Measurements from ENCODE around the gene PPP1R10. TPM values are rescaled to one million over a fixed set of nuclear protein-coding genes. Genes with fewer than 3 reads are reported as not detected.

PPP1R10 gene
- total RNA-seq, 1 experiment from 2014 or later: 123 TPM

DNA sequence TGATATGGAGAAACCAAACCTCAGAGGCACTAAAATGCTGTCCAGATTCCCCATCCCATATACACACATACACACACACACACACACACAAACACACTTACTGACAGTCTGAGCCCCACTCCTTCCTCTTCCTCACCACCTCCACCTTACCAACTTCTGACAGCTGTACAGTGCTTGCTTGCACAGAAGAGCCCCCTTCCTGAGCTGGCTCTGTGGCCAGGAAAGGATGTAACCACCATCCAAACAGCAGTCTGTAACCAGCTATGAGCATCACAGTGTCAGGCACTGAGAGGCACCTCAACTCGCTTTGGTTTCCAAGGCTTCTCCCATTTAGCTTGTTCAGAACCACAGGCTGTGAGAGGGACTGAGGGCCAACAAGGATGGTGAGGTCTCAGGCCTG lies 24.0 kb upstream of the PPP1R10 start:
- peaks cover 12 to 71% (median 57%) of the 10 kb centered on the region in 3 experiments; a peak in 6 of 7 replicates for H3K36me3 Mint-ChIP-seq (ENCODE audit: insufficient read depth in 1 of 3, low read depth in 3 of 3)
- no peaks in the 10 kb centered on the region for H3K9me3 ChIP-seq (ENCODE audit: control insufficient read depth, low read depth, low read length)
- no peak overlapping the region for H2BK5ac ChIP-seq (ENCODE audit: insufficient read length, low read length)
- H3K9me3 Mint-ChIP-seq: no peaks in the 10 kb centered on the region
- no CpG with 5 or more reads among the region's 1 CpG for WGBS (ENCODE audit: extremely low coverage, insufficient read length, low lambda C conversion rate)
- no peak overlapping the region for H3K4me3 Mint-ChIP-seq
- H3K27me3 Mint-ChIP-seq (ENCODE audit: low read depth): no peaks in the 10 kb centered on the region
- no peaks in the 10 kb centered on the region for H3K79me1 ChIP-seq (ENCODE audit: insufficient read depth, low read depth, low read length, poor library complexity, severe bottlenecking)
- H3K9ac ChIP-seq (ENCODE audit: extremely low read depth, insufficient read length, low read length): no peak overlapping the region
- no peak overlapping the region for H3K27ac ChIP-seq (ENCODE audit: insufficient read length, low read depth, low read length)
- H4K5ac ChIP-seq (ENCODE audit: insufficient read length, low read depth, low read length): no peak overlapping the region
- no peak overlapping the region for H3K23ac ChIP-seq (ENCODE audit: insufficient read length, low read depth, low read length)
- no peak overlapping the region for H2BK20ac ChIP-seq (ENCODE audit: low read depth, low read length, poor library complexity, severe bottlenecking)
- peak overlapping the region in 1 of 3 experiments; percentile 82; a peak in 3 of 7 replicates for H3K27ac Mint-ChIP-seq
- no peak overlapping the region for H2BK15ac ChIP-seq (ENCODE audit: low read depth, low read length)
- H4K20me1 ChIP-seq (ENCODE audit: control insufficient read depth, insufficient read depth, insufficient read length): no peaks in the 10 kb centered on the region
- no peak overlapping the region for H3K4ac ChIP-seq (ENCODE audit: low read depth, low read length)
- no peak overlapping the region for H3K14ac ChIP-seq (ENCODE audit: insufficient read depth, low read length)
- DNase-seq: no peak
- no peaks in the 10 kb centered on the region for H3K27me3 ChIP-seq (ENCODE audit: insufficient read depth, low read length)
- H3K4me2 ChIP-seq (ENCODE audit: insufficient read depth, insufficient read length, low read length): no peak overlapping the region
- no peak overlapping the region for H3K56ac ChIP-seq (ENCODE audit: insufficient read length, low read depth, low read length)
- no peaks in the 10 kb centered on the region for H3K23me2 ChIP-seq (ENCODE audit: insufficient read length, low read depth, low read length, poor library complexity, severe bottlenecking)
- H3T11ph ChIP-seq (ENCODE audit: low read length): no peak overlapping the region
- H3K4me1 ChIP-seq (ENCODE audit: insufficient read depth, low read length): no peaks in the 10 kb centered on the region
- no peak overlapping the region for H2AFZ ChIP-seq (ENCODE audit: low read length)
- H4K8ac ChIP-seq (replicated peaks; ENCODE audit: insufficient read length, low read depth, low read length): no peak overlapping the region
- TF ChIP-seq, protein P1, sequence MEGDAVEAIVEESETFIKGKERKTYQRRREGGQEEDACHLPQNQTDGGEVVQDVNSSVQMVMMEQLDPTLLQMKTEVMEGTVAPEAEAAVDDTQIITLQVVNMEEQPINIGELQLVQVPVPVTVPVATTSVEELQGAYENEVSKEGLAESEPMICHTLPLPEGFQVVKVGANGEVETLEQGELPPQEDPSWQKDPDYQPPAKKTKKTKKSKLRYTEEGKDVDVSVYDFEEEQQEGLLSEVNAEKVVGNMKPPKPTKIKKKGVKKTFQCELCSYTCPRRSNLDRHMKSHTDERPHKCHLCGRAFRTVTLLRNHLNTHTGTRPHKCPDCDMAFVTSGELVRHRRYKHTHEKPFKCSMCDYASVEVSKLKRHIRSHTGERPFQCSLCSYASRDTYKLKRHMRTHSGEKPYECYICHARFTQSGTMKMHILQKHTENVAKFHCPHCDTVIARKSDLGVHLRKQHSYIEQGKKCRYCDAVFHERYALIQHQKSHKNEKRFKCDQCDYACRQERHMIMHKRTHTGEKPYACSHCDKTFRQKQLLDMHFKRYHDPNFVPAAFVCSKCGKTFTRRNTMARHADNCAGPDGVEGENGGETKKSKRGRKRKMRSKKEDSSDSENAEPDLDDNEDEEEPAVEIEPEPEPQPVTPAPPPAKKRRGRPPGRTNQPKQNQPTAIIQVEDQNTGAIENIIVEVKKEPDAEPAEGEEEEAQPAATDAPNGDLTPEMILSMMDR (conservative IDR thresholded peaks at IDR 0.05): no peak
- H3K4me1 Mint-ChIP-seq: peaks cover 5% of the 10 kb centered on the region in 2 experiments
- no peak overlapping the region for H3K18ac ChIP-seq (ENCODE audit: insufficient read length, low read depth, low read length)
- H2AK5ac ChIP-seq (ENCODE audit: insufficient read length, low read length): no peak overlapping the region
- no peak overlapping the region for H2BK12ac ChIP-seq (ENCODE audit: insufficient read length, low read depth, low read length)
- no peak overlapping the region for H2BK120ac ChIP-seq (ENCODE audit: low read depth, low read length, poor library complexity, severe bottlenecking)
- no peaks in the 10 kb centered on the region for H3K79me2 ChIP-seq (ENCODE audit: insufficient read depth, low read length)
- no peak overlapping the region for H4K91ac ChIP-seq (ENCODE audit: insufficient read length, low read depth, low read length)

Measured in H9 (cell line).